ENCODE data around the gene TENT4B.

The TENT4B gene

DNA sequence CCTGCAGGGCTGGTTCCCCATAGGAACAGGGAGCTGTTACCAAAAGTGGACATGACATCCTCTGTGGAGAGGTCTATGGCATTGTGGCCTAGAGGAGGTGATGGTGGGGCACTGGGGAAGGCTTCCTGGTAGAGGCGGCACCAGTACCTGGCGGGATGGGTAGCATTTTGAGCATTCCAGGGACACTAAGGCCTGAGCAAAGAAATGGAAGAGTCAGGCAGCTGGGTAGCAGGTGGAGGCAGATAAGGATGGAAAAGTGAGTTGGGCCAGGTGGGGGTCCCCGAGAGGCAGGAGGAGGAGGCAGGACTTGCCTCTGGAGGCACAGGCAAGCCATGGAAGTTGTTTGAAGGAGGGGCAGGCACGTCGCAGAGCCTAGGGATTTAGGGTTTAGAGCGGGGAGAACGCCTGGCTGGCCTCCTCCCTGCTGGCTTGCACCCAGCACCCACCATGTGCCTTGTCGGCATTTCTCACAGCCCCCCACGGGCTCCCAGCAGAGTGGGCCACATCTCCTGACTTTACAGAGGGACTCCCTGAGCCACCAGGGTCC is 108.1 kb downstream of the TENT4B start:
- Mint-ChIP-seq H3K9me3 (no peaks in the 10 kb centered on the region), H3K36me3 (ENCODE audit: low read depth) (no peaks in the 10 kb centered on the region), H3K4me1 (ENCODE audit: low read depth) (peaks cover 49% of the 10 kb centered on the region), H3K27ac (no peak overlapping the region), H3K27me3 (no peaks in the 10 kb centered on the region), H3K4me3 (no peak overlapping the region)

DNA sequence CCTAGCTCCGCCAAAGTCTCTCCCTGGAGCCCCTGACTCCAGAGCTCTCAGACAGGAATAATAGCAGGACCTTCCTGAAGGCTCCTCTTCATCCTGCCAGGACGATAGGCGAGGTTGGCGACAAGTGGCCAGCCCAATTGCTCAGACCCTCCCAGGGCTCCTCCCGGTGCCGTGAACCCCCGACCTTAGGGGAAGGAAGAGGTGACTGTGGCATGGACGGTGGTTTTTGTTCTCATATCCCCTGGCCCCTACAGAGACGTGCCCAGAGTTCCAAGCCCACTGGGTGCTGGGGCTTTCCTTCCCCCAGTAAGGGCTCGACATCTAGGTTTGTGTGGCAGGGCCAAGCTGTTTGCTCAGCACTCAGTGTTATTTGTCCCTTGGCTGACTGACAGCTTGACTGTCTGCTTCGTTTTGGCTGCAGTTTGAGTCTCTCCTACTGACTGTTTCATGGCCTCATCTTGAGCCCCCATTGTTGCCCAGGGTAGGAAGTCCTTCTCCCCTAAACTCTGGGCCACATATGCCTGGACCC is 108.7 kb downstream of the TENT4B start:
- H3K4me3 Mint-ChIP-seq: no peak overlapping the region
- no peaks in the 10 kb centered on the region for H3K36me3 Mint-ChIP-seq (ENCODE audit: low read depth)
- no peak overlapping the region for H3K27ac Mint-ChIP-seq
- H3K27me3 Mint-ChIP-seq: no peaks in the 10 kb centered on the region
- peaks cover 52% of the 10 kb centered on the region for H3K4me1 Mint-ChIP-seq (ENCODE audit: low read depth)
- H3K9me3 Mint-ChIP-seq: no peaks in the 10 kb centered on the region

DNA sequence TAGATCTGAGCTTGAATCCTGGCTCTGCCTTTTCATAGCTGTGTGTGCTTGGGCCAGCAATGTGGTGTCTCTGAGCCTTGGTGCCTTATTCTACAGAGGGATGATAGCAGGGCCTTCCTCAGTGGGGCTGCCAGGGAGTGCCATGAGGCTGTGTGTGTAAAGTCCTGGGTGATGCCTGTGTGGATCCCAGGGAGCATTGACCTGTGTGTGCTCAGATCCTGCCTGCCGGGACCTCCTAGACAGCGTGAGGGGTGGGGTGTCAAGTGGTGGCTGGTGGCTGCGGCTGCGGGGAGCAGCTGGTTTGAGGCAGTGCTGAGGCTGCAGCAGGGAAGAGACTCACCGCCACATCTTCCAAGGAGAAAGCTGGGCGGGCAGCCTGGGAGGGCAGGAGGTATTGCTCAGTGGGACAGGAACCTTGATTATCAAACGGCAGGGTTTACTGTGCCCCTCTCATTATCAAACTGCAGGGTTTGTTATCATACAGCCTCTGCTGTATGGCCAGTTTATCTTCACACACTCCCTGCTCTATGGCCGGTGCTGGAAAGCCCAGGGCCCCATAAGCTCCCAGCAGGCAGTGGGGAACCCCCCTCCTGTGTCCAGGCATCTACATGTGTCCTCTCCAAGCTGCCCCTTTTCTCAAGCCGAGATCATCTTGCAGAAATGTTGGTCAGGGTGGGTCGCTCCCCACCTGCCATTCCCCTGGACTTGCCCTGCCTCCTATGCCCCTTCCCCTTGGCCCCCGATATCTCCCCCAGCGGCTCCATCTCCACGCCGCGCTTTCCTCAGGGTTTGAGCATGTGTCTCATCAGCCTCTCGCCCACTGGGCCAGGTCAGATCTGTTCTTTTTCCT is 110.2 kb downstream of the TENT4B start:
- H3K4me3 Mint-ChIP-seq: peak overlapping the region; percentile 7
- H3K27me3 Mint-ChIP-seq: no peaks in the 10 kb centered on the region
- peaks cover 64% of the 10 kb centered on the region for H3K4me1 Mint-ChIP-seq (ENCODE audit: low read depth)
- H3K27ac Mint-ChIP-seq: peak overlapping the region; percentile 64
- no peaks in the 10 kb centered on the region for H3K9me3 Mint-ChIP-seq
- H3K36me3 Mint-ChIP-seq (ENCODE audit: low read depth): peaks cover 4% of the 10 kb centered on the region

DNA sequence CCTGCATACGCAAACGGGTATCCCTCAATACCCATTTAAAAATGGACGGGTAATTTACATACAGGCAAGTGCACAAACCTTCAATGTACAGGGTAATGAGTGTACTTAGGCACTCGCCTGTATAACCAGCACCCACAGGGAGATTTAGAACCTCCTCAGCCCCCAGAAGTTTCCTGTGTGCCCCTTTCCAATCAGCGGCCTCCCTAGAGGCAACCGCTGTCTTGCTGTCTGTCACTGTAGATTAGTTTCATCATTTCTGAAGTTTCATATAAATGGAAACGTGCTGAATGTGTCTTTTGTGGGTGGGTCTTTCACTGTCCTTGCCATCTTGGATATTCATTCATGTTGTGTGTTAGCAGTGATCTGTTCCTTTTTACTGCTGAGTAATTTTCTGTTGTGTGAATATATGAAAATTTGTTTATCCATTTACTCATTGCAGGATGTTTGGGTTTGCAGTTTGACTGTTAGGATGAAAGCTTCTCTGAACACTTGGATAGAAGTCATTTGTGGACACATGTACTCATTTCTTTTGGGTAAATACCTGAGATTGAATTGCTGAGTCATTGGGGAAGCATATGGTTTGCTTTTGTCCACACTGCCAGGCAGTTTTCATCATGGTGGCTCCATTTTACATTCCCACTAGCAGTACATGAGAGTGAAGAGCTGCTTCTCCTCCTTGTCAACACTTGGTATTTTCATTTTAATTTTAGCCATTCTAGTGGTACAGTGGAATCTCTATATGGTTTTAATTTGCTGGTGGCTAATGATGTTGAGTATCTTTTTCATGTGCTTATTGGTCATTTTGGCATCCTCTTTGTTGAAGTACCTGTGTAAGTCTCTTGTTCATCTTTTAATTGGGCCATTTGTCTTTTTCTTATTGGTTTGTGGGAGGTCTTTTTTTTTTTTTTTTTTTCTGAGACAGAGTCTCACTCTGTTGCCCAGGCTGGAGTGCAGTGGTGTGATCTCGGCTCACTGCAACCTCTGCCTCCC is 111.1 kb downstream of the TENT4B start:
- Mint-ChIP-seq H3K9me3 (no peaks in the 10 kb centered on the region), H3K27ac (peak overlapping the region; percentile 64), H3K4me1 (ENCODE audit: low read depth) (peaks cover 70% of the 10 kb centered on the region), H3K36me3 (ENCODE audit: low read depth) (peaks cover 7% of the 10 kb centered on the region), H3K27me3 (no peaks in the 10 kb centered on the region), H3K4me3 (peak overlapping the region; percentile 7)

DNA sequence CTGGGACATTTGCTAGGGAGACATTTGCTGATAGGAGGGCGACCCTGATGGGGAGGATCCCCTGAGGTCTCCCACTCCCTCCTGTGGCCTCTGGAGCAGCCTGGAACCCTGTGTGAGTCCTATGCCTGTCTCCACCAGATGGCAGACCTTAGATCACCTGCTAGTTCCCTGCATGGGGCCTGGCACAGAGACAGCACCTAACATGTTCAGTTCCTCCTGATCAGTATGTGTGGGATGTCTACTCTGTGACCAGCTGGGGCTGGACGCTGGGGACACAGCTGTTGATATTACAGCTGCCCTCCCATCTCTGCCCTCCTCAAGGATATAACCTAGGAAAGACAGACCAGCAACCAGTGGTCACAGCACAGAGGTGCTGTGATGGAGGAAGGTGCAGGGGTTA is 112.2 kb downstream of the TENT4B start:
- H3K4me3 Mint-ChIP-seq: peak overlapping the region; percentile 63
- peaks cover 71% of the 10 kb centered on the region for H3K4me1 Mint-ChIP-seq (ENCODE audit: low read depth)

DNA sequence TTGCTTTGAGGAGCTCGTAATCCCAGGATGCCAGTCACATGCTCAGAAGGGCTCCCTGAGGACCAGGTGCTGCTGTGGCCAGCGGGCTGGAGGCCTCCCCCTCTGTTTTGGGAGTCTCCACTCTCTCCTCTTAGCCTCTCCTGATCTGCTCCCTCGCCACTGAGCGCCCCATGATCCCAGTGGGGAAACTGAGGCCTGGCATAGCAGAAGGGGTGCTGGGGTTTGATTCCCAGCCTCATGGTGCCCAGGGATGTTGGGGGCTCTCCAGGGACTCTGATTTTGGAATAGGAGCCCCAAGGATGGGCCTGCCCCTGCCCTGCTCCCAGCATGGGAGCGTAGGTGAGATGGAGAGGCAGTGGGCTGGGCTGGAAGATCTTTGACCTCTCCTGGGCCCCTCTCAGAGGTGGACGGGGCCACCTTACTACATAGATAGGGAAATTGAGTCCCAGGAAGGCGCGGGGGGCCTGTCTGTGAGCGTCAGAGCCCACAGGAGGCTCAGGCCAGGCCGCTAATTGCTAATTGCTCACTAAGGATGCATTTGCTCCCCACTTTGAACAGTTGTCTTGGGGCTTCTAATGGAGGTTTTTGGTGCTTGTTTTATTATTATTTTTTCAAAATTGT is 112.7 kb downstream of the TENT4B start:
- Mint-ChIP-seq H3K27ac (peak overlapping the region; percentile 99), H3K9me3 (no peaks in the 10 kb centered on the region), H3K4me1 (ENCODE audit: low read depth) (peaks cover 77% of the 10 kb centered on the region), H3K4me3 (peak overlapping the region; percentile 93), H3K27me3 (no peaks in the 10 kb centered on the region), H3K36me3 (ENCODE audit: low read depth) (peaks cover 13% of the 10 kb centered on the region)

More for the DNA sequence above, 112.2 kb downstream of the TENT4B start:
- Mint-ChIP-seq H3K27me3 (no peaks in the 10 kb centered on the region), H3K27ac (peak overlapping the region; percentile 99), H3K36me3 (ENCODE audit: low read depth) (peaks cover 13% of the 10 kb centered on the region), H3K9me3 (no peaks in the 10 kb centered on the region)

DNA sequence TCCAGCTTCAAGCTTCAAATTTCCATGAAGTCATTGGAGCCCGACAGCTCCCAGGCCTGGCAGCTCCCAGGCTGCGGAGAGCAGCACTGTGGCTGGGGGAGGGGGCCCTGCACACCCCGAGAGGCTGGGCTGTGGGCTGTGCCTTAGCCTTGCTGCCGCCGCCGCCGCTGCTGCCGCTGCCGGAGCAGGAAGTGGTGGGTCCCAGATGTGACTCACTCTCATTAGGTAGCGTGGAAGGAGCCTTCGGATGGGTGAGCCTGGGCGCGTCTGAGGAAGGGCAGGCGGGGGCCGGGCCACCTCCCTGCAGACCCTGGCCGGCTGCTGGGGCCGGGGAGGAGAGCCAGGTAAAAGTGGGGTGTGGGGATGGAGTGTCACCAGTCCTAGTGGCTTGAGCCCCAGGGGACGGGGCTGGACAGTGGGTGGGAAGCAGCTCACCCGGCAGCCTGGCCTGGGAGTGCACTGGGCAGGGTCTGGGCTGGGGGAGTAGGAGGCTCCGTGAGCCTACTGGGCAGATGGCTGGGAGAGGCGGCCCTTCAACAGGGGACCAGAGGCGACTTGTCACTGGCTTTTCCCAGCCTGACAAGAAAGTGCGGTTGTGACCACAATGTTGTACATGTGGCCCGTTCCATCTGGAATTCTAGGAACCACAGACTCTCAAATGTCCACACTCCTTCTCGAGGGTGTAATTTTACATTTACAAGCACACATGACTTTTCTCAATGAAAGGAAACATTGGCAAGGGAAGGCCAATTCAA is 113.4 kb downstream of the TENT4B start, which contains the start of gene ADCY7:
Gene ADCY7, plus strand, starts transcription at position 215 of the 755 bp plus-strand sequence. CDS start 21,629 bp downstream, outside the sequence.
- Mint-ChIP-seq H3K27me3 (no peaks in the 10 kb centered on the region), H3K4me3 (peak within 1 kb of the TSS; percentile 93), H3K36me3 (ENCODE audit: low read depth) (peaks cover 13% of the 10 kb centered on the region), H3K9me3 (no peaks in the 10 kb centered on the region), H3K4me1 (ENCODE audit: low read depth) (peaks cover 84% of the 10 kb centered on the region), H3K27ac (peak within 1 kb of the TSS; percentile 99)

DNA sequence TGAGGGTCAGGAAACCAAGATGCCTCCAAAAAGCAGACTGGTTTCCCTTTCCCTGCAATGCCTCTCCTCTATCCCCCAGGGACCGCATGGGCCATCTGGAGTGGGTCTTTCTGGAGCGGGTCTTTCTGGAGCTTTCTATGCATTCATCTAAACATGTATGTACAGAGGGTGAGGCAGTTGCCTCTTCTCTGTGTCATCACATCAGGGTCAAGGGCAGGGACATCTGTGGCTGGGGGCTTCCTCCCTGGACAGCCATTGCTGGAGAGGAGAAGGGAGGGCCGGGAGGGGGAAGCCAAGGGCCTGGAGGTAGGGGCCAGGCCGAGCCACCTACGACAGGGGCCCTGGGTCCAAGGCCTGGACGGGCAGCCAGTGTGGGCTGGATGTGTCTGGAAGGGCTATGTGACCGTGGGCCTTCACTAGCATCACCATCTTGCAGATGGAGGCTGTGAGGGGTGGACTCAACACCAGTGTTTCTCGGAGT is 114.1 kb downstream of the TENT4B start:
- Mint-ChIP-seq H3K4me3 (peak overlapping the region; percentile 93), H3K36me3 (ENCODE audit: low read depth) (peaks cover 13% of the 10 kb centered on the region), H3K27me3 (no peaks in the 10 kb centered on the region), H3K4me1 (ENCODE audit: low read depth) (peaks cover 90% of the 10 kb centered on the region), H3K27ac (peak overlapping the region; percentile 99), H3K9me3 (no peaks in the 10 kb centered on the region)

DNA sequence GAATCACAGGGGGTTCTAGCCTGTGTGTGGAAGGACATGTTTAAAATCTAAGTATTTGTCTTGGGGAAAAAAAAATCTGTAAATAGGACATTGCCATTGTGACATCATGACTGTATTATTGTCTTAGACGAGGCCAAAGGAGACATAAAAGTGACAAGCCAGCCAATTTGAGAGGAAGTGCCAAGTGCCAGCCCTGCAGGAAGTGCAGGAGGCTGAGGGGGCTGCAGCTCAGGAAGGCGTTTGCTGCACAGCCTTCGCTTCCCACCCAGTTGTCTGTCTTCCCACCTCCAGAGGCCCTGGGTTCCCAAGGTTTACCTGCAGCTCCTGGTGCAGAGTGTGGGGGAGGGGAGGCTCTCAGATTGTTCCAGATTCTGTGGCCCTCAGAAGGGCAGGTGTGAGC is 114.5 kb downstream of the TENT4B start:
- H3K27ac Mint-ChIP-seq: peak overlapping the region; percentile 99
- H3K4me3 Mint-ChIP-seq: peak overlapping the region; percentile 93
- H3K27me3 Mint-ChIP-seq: no peaks in the 10 kb centered on the region
- no peaks in the 10 kb centered on the region for H3K9me3 Mint-ChIP-seq
- peaks cover 13% of the 10 kb centered on the region for H3K36me3 Mint-ChIP-seq (ENCODE audit: low read depth)
- peaks cover 94% of the 10 kb centered on the region for H3K4me1 Mint-ChIP-seq (ENCODE audit: low read depth)

DNA sequence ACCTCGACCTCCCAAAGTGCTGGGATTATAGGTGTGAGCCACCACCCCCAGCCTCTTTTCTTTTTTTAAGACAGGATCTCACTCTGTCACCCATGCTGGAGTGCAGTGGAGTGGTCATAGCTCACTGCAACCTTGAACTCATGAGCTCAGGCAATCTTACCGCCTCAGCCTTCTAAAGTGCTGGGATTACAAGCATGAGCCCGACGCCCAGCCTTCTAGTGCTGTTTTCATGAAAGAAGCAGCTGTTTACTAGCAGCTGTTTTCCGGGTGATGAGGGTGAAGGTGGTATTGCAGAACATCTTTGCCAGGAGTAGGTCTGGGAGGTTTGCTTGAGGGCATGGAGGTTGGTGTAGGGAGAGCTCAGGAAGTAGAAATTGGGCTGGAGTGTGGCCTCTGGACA is 115.2 kb downstream of the TENT4B start:
- no peaks in the 10 kb centered on the region for H3K9me3 Mint-ChIP-seq
- H3K4me3 Mint-ChIP-seq: peak overlapping the region; percentile 93
- no peaks in the 10 kb centered on the region for H3K27me3 Mint-ChIP-seq
- H3K27ac Mint-ChIP-seq: peak overlapping the region; percentile 99
- H3K36me3 Mint-ChIP-seq (ENCODE audit: low read depth): peaks cover 13% of the 10 kb centered on the region
- H3K4me1 Mint-ChIP-seq (ENCODE audit: low read depth): peaks cover 94% of the 10 kb centered on the region

DNA sequence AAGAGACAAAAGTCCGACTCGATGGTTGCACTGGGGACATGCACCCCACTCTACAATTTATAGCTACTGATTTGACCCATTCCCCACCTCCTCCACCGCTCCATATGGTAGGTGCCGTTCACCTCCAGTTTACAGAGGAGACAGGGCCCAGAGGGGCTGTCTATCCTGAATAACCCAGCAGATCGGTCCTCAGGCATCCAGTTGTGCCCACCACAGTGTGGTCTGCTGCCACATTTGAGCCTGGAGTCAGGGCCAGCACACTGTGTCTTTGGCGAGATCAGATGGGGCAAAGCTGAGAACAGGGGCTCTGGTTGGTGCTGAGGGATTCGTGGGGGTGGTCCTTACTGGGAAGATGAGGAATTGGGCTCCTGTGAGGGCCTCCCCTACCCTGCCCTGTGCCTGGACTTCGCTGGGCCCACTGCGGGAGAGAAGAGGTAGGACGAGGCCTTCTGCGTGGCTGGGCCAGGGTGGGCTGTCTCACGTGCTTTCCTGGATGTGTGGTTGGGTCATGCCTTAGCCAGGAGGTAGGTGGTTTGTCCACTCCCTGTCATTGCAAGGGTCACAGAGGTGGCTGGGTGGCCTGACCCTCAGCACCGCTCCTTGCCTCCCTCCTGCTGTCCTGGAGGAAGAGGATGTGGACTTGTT is 116.1 kb downstream of the TENT4B start:
- Mint-ChIP-seq H3K4me3 (peak overlapping the region; percentile 39), H3K4me1 (ENCODE audit: low read depth) (peaks cover 94% of the 10 kb centered on the region), H3K9me3 (no peaks in the 10 kb centered on the region), H3K27me3 (no peaks in the 10 kb centered on the region), H3K36me3 (ENCODE audit: low read depth) (peaks cover 13% of the 10 kb centered on the region), H3K27ac (peak overlapping the region; percentile 81)

DNA sequence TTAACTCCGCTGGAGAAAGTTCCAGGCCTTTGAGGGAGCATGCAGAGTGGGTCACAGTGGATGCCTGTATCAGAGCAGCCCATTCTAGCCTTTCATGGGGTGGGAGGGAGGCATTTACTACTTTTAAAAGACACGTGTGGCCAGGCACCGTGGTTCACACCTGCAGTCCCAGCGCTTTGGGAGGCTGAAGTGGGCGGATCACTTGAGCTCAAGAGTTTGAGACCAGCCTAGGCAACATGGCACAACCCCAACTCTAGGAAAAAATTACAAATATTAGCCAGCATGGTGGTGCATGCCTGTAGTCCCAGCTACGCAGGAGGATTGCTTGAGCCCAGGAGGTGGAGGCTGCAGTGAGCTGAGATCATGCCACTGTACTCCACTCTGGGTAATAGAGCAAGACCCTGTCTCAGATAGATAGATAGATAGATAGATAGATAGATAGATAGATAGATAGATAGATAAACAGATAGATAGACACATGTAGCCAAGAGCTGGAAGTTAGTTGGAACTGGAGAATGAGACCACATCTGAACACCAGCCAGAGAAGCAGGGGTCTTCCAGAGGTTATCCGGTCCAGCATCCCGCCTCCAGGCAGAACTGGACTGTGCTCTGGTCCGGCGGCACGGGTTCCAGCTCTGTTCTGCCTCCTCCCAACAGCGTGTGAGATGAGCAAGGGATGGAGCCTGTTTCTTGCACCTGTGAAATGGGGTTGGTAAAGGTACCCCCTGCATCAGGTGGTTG is 116.8 kb downstream of the TENT4B start:
- H3K36me3 Mint-ChIP-seq (ENCODE audit: low read depth): peaks cover 13% of the 10 kb centered on the region
- peaks cover 93% of the 10 kb centered on the region for H3K4me1 Mint-ChIP-seq (ENCODE audit: low read depth)
- H3K9me3 Mint-ChIP-seq: no peaks in the 10 kb centered on the region
- H3K27me3 Mint-ChIP-seq: no peaks in the 10 kb centered on the region
- peak overlapping the region; percentile 81 for H3K27ac Mint-ChIP-seq
- peak overlapping the region; percentile 39 for H3K4me3 Mint-ChIP-seq

Data from stimulated activated naive CD8-positive, alpha-beta T cell treated with anti-CD3 and anti-CD28 coated beads, Interleukin-15, Interleukin-2, amounts not matched to agents 100 ng/mL and 50 ng/mL, for 24 hours (primary cell).